ENCODE measurements around the gene AZIN2. TPM values are rescaled to one million over a fixed set of nuclear protein-coding genes. Genes with fewer than 3 reads are reported as not detected.

AZIN2 gene
- total RNA-seq, 1 experiment from 2014 or later = 0.39 TPM

DNA sequence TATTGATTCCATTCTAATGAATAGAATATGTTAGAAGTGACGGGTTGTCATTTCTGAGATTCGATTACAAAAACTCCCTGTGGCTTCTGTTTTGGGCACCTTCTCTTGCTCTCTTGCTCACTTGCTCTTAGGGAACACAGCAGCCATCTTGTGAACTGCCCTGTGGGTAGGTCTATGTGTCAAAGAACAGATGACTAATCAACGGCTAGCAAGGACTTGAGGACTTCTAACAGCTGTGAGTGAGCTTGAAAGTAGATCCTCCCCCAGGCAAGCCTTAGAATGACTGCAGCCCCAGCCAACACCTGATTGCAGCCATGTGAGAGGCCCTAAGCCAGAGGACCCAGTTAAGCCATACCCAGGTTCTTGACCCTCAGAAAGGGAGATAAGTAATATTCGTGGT lies 49.3 kb downstream of the AZIN2 start:
- Histone ChIP-seq H3K27ac (ENCODE audit: insufficient read length, low read depth, low read length) (no peak overlapping the region), H3K18ac (ENCODE audit: insufficient read length, low read depth, low read length) (no peak overlapping the region), H3K14ac (ENCODE audit: insufficient read depth, low read length) (no peak overlapping the region), H2BK120ac (ENCODE audit: low read depth, low read length, poor library complexity, severe bottlenecking) (no peak overlapping the region), H3K23me2 (ENCODE audit: insufficient read length, low read depth, low read length, poor library complexity, severe bottlenecking) (no peaks in the 10 kb centered on the region), H4K8ac (replicated peaks; ENCODE audit: insufficient read length, low read depth, low read length) (no peak overlapping the region), H2AK5ac (ENCODE audit: insufficient read length, low read length) (no peak overlapping the region), H3K79me2 (ENCODE audit: insufficient read depth, low read length) (no peaks in the 10 kb centered on the region), H3K79me1 (ENCODE audit: insufficient read depth, low read depth, low read length, poor library complexity, severe bottlenecking) (no peaks in the 10 kb centered on the region), H4K5ac (ENCODE audit: insufficient read length, low read depth, low read length) (no peak overlapping the region), H2BK12ac (ENCODE audit: insufficient read length, low read depth, low read length) (no peak overlapping the region), H3K56ac (ENCODE audit: insufficient read length, low read depth, low read length) (no peak overlapping the region), H2BK15ac (ENCODE audit: low read depth, low read length) (no peak overlapping the region), H3K9ac (ENCODE audit: extremely low read depth, insufficient read length, low read length) (no peak overlapping the region), H3K9me3 (ENCODE audit: control insufficient read depth, low read depth, low read length) (no peaks in the 10 kb centered on the region), H3K27me3 (ENCODE audit: insufficient read depth, low read length) (no peaks in the 10 kb centered on the region), H2BK5ac (ENCODE audit: insufficient read length, low read length) (no peak overlapping the region), H3K23ac (ENCODE audit: insufficient read length, low read depth, low read length) (no peak overlapping the region), H3K4me1 (ENCODE audit: insufficient read depth, low read length) (peaks cover 6% of the 10 kb centered on the region; the same call in 1 of the 2 replicates), H4K91ac (ENCODE audit: insufficient read length, low read depth, low read length) (no peak overlapping the region), H4K20me1 (ENCODE audit: control insufficient read depth, insufficient read depth, insufficient read length) (no peaks in the 10 kb centered on the region), H3T11ph (ENCODE audit: low read length) (no peak overlapping the region), H2BK20ac (ENCODE audit: low read depth, low read length, poor library complexity, severe bottlenecking) (no peak overlapping the region), H3K4ac (ENCODE audit: low read depth, low read length) (no peak overlapping the region), H3K4me2 (ENCODE audit: insufficient read depth, insufficient read length, low read length) (no peak overlapping the region), H2AFZ (ENCODE audit: low read length) (no peak overlapping the region)
- DNase-seq = no peak
- Mint-ChIP-seq H3K36me3 (ENCODE audit: insufficient read depth in 1 of 3, low read depth in 3 of 3) (peaks cover 0 to 5% (median under 1%) of the 10 kb centered on the region in 3 experiments; a peak in 5 of 7 replicates), H3K4me1 (peaks cover 16 to 24% of the 10 kb centered on the region in 2 experiments), H3K4me3 (no peak overlapping the region), H3K9me3 (no peaks in the 10 kb centered on the region), H3K27me3 (ENCODE audit: low read depth) (peaks cover 6% of the 10 kb centered on the region), H3K27ac (no peak overlapping the region)
- TF ChIP-seq, protein P1, sequence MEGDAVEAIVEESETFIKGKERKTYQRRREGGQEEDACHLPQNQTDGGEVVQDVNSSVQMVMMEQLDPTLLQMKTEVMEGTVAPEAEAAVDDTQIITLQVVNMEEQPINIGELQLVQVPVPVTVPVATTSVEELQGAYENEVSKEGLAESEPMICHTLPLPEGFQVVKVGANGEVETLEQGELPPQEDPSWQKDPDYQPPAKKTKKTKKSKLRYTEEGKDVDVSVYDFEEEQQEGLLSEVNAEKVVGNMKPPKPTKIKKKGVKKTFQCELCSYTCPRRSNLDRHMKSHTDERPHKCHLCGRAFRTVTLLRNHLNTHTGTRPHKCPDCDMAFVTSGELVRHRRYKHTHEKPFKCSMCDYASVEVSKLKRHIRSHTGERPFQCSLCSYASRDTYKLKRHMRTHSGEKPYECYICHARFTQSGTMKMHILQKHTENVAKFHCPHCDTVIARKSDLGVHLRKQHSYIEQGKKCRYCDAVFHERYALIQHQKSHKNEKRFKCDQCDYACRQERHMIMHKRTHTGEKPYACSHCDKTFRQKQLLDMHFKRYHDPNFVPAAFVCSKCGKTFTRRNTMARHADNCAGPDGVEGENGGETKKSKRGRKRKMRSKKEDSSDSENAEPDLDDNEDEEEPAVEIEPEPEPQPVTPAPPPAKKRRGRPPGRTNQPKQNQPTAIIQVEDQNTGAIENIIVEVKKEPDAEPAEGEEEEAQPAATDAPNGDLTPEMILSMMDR (conservative IDR thresholded peaks at IDR 0.05) = no peak
- WGBS (ENCODE audit: extremely low coverage, insufficient read length, low lambda C conversion rate) = no CpG with 5 or more reads among the region's 4 CpGs

Data from H9 (cell line).